Measurements from ENCODE around the gene TGFBR3. TPM values are rescaled to one million over a fixed set of nuclear protein-coding genes. Genes with fewer than 3 reads are reported as not detected.

The TGFBR3 gene
- total RNA-seq, 2 experiments from 2014 or later: 31.5 to 36.6 TPM

GRCh38 chr1:91720044-91720443, 165.9 kb downstream of the TGFBR3 start:
- H3K27me3 ChIP-seq (ENCODE audit: control insufficient read depth in 1 of 2, insufficient read depth in 2 of 2, low read length in 2 of 2): no peaks in the 10 kb centered on the region
- H3K4me1 Mint-ChIP-seq (ENCODE audit: low read depth): no peaks in the 10 kb centered on the region
- intact Hi-C loops (cut with DNase I, micrococcal nuclease): no loop called here
- POLR2A ChIA-PET: no interaction called here
- peaks cover 23% of the 10 kb centered on the region for H3K36me3 ChIP-seq (ENCODE audit: insufficient read depth, low read length)
- no peak overlapping the region for H3K4me3 Mint-ChIP-seq
- H3K27ac ChIP-seq (ENCODE audit: low read depth in 1 of 2, low read length in 2 of 2): no peak overlapping the region
- peaks cover 68% of the 10 kb centered on the region for H3K36me3 Mint-ChIP-seq (ENCODE audit: low read depth)
- H3K27me3 Mint-ChIP-seq: no peaks in the 10 kb centered on the region
- ATAC-seq (ENCODE audit: poor library complexity) (no peak), DNase-seq (no peak)
- CTCF ChIA-PET: no interaction called here
- no peak overlapping the region for H3K4me3 ChIP-seq (ENCODE audit: low read length)
- H3K27ac Mint-ChIP-seq: no peak overlapping the region
- H3K9me3 ChIP-seq (ENCODE audit: control insufficient read depth in 1 of 2, insufficient read depth in 1 of 2, low read length in 2 of 2): no peaks in the 10 kb centered on the region
- TF ChIP-seq, protein P1, sequence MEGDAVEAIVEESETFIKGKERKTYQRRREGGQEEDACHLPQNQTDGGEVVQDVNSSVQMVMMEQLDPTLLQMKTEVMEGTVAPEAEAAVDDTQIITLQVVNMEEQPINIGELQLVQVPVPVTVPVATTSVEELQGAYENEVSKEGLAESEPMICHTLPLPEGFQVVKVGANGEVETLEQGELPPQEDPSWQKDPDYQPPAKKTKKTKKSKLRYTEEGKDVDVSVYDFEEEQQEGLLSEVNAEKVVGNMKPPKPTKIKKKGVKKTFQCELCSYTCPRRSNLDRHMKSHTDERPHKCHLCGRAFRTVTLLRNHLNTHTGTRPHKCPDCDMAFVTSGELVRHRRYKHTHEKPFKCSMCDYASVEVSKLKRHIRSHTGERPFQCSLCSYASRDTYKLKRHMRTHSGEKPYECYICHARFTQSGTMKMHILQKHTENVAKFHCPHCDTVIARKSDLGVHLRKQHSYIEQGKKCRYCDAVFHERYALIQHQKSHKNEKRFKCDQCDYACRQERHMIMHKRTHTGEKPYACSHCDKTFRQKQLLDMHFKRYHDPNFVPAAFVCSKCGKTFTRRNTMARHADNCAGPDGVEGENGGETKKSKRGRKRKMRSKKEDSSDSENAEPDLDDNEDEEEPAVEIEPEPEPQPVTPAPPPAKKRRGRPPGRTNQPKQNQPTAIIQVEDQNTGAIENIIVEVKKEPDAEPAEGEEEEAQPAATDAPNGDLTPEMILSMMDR (IDR thresholded peaks at IDR 0.05): no peak
- no peaks in the 10 kb centered on the region for H3K9me3 Mint-ChIP-seq
- H3K4me1 ChIP-seq (ENCODE audit: insufficient read depth, low read length): no peaks in the 10 kb centered on the region

- no peak overlapping the region for H3K4me3 ChIP-seq (ENCODE audit: low read length)
- ChIA-PET POLR2A (no interaction called here), CTCF (no interaction called here)
- no peaks in the 10 kb centered on the region for H3K27me3 ChIP-seq (ENCODE audit: control insufficient read depth in 1 of 2, insufficient read depth in 2 of 2, low read length in 2 of 2)
- Mint-ChIP-seq H3K9me3 (no peaks in the 10 kb centered on the region), H3K4me3 (no peak overlapping the region), H3K4me1 (ENCODE audit: low read depth) (peaks cover 5% of the 10 kb centered on the region), H3K27ac (no peak overlapping the region), H3K36me3 (ENCODE audit: low read depth) (peaks cover 73% of the 10 kb centered on the region), H3K27me3 (no peaks in the 10 kb centered on the region)
- no peaks in the 10 kb centered on the region for H3K9me3 ChIP-seq (ENCODE audit: control insufficient read depth in 1 of 2, insufficient read depth in 1 of 2, low read length in 2 of 2)
- no peak for ATAC-seq (ENCODE audit: poor library complexity)
- TF ChIP-seq, protein P1 (IDR thresholded peaks at IDR 0.05): no peak
- DNase-seq: no peak
- no peak overlapping the region for H3K27ac ChIP-seq (ENCODE audit: low read depth in 1 of 2, low read length in 2 of 2)
- peaks cover 23% of the 10 kb centered on the region for H3K36me3 ChIP-seq (ENCODE audit: insufficient read depth, low read length)
- no peaks in the 10 kb centered on the region for H3K4me1 ChIP-seq (ENCODE audit: insufficient read depth, low read length)
- intact Hi-C loops (cut with DNase I, micrococcal nuclease): no loop called here
Observed at GRCh38 chr1:91718877-91719276, 167.1 kb downstream of the TGFBR3 start.

DNA sequence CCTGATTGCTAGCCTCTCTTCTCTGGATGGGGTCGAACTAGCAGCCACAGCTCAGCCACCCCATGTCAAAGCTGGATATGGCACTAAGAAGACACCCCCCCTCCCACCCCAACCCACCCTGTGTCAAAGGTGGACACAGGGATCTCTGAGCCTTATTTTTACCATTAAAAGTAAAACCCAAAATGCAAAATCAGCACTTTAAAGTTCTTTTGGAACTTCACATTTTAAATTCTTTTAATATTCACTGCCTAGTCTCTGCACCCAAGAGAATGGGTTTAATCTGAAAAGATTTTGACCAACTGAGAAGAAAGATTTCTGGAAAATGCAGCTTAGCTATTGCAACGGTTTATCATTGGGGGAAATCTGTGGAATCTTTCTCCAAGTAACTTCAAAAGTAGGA, 167.6 kb downstream of the TGFBR3 start:
- Mint-ChIP-seq H3K27ac (no peak overlapping the region), H3K4me1 (ENCODE audit: low read depth) (peaks cover 10% of the 10 kb centered on the region)
- POLR2A ChIA-PET: no interaction called here

More for the DNA sequence above, 167.6 kb downstream of the TGFBR3 start:
- Mint-ChIP-seq H3K4me3 (no peak overlapping the region), H3K9me3 (no peaks in the 10 kb centered on the region), H3K36me3 (ENCODE audit: low read depth) (peaks cover 76% of the 10 kb centered on the region), H3K27me3 (no peaks in the 10 kb centered on the region)
- H3K4me1 ChIP-seq (ENCODE audit: insufficient read depth, low read length): no peaks in the 10 kb centered on the region
- TF ChIP-seq, protein P1 (IDR thresholded peaks at IDR 0.05): no peak
- ATAC-seq (ENCODE audit: poor library complexity): no peak
- CTCF ChIA-PET: no interaction called here
- no peak overlapping the region for H3K27ac ChIP-seq (ENCODE audit: low read depth in 1 of 2, low read length in 2 of 2)
- DNase-seq: no peak
- H3K36me3 ChIP-seq (ENCODE audit: insufficient read depth, low read length): peaks cover 23% of the 10 kb centered on the region
- H3K4me3 ChIP-seq (ENCODE audit: low read length): no peak overlapping the region
- no peaks in the 10 kb centered on the region for H3K9me3 ChIP-seq (ENCODE audit: control insufficient read depth in 1 of 2, insufficient read depth in 1 of 2, low read length in 2 of 2)
- intact Hi-C loops (cut with DNase I, micrococcal nuclease): no loop called here
- H3K27me3 ChIP-seq (ENCODE audit: control insufficient read depth in 1 of 2, insufficient read depth in 2 of 2, low read length in 2 of 2): no peaks in the 10 kb centered on the region
